Right lobe of liver (tissue), 4 donors: ENCODE data around the gene NPRL2.
A peak's percentile ranks its signal among the peaks of the same experiment; 100 is the strongest.

ENCODE experiments used
- POLR2A ChIP-seq: fragments of 450-650 bp; IDR thresholded peaks from one replicate; pipeline ENCODE4 v1.6.1; 2017; ENCODE audit warnings: antibody characterized with exemption, mild to moderate bottlenecking
- TF ChIP-seq, protein P1 (sequence below), 4 donors: fragments of 200-600 bp in 3 of 4; fragments of 450-650 bp in 1 of 4; IDR thresholded peaks; one replicate each; pipeline versions ENCODE4 v1.5.1 to v1.8.0; 2016 to 2022; ENCODE audit warnings: antibody characterized with exemption in 4 of 4, mild to moderate bottlenecking in 2 of 4
- donor health status: DM: no; HTN: no; CAD: no.
- donor health status: DM: no; HTN: no; CAD: no.
- donor health status: DM: no; HTN: yes; CAD: no.

DNA sequence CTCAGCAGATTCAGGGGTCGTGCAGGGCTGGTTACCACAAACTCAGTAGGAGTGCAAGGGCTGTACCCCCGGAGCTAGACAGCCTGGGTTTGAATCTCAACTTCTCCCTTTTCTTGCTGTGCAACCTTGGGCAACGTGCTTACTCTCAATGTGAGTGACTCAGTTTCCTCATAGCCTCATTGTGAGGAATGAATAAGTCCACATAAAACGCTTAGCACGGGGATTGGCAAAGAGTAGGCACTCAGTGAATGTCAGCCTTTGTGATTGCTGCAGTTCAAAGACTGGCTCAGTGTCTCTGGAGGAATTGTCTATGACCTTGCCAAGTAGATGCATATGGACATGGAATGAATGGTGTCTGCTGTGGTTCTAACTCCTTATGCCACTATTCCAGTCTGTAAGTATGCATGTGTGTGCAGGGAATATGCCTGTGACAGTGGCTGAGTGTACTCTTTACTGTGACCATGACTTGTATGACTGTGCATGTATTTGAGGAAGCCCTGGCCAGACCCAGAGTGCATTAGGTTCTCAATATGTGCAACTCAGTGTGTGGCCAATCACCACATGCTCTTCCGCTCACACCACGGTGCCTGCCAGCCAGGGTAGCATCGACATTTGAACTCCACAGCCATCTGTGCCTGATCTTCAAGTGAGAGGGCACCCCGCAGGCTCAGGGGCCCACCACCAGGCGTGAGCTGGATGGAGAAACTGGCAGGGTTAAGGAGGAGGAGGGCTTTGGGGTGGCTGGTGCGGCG, 50.5 kb downstream of the NPRL2 start:
- TF ChIP-seq, protein P1, sequence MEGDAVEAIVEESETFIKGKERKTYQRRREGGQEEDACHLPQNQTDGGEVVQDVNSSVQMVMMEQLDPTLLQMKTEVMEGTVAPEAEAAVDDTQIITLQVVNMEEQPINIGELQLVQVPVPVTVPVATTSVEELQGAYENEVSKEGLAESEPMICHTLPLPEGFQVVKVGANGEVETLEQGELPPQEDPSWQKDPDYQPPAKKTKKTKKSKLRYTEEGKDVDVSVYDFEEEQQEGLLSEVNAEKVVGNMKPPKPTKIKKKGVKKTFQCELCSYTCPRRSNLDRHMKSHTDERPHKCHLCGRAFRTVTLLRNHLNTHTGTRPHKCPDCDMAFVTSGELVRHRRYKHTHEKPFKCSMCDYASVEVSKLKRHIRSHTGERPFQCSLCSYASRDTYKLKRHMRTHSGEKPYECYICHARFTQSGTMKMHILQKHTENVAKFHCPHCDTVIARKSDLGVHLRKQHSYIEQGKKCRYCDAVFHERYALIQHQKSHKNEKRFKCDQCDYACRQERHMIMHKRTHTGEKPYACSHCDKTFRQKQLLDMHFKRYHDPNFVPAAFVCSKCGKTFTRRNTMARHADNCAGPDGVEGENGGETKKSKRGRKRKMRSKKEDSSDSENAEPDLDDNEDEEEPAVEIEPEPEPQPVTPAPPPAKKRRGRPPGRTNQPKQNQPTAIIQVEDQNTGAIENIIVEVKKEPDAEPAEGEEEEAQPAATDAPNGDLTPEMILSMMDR (IDR thresholded peaks at IDR 0.05), result no peak
- TF ChIP-seq POLR2A, result peak; percentile 8
